Activated CD4-positive, alpha-beta T cell treated with anti-CD3 and anti-CD28 coated beads, Interleukin-2, Interleukin-4, amounts not matched to agents 100 ng/mL and 50 ng/mL, durations not matched to agents 16 hours and 8 hours (primary cell): ENCODE measurements around the gene SFRP4.

Experiments used
- DNase-seq: peaks from one replicate; pipeline ENCODE4 v3.0.0-alpha.2; 2020; ENCODE audit warnings: low spot score

The SFRP4 gene

DNA sequence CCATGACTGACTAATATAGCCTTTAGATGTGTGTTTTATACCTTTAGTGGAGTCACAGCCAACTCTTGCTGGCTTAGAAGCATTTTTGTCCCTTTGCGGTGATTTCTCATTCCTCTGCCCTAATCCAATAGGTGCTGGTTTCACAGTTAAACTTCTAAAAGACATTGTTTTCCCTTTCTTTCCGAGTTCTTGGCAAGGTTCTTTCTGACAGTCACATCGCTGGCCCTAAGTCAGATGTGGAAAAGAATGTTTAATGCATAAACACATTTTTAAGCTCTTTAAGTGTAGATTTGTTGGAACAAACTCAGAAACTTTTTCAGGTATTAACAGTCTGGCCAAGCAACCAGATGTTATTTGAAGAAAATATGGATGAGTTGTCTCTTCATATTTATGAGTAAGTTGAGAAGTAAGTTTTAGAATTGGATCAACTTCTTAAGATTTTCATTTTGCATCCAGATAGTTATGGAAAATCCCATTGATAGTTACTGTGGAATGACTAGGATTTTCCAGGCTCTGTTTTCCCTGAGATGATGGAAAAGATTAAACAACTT, 7.9 kb upstream of the SFRP4 start:
- no peak for DNase-seq

DNA sequence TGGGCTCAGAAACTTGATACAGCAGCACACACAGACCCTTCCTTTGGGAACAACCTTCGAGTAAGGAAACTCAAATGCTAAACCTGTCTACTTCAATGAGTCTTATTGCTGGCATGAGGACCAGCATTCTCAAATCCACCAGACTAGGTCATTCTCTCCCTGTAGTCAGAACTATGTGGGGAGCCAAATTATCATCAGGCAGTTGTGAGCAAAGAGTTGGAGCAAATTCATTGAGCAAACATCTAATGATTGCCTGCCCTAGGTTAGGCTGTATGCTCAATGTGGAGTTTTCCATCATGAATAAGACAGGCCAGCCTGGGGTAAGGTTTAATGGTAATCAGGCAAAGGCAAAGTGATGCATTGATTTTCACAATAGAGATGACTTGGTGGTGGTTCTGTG, 7.4 kb upstream of the SFRP4 start:
- no peak for DNase-seq

DNA sequence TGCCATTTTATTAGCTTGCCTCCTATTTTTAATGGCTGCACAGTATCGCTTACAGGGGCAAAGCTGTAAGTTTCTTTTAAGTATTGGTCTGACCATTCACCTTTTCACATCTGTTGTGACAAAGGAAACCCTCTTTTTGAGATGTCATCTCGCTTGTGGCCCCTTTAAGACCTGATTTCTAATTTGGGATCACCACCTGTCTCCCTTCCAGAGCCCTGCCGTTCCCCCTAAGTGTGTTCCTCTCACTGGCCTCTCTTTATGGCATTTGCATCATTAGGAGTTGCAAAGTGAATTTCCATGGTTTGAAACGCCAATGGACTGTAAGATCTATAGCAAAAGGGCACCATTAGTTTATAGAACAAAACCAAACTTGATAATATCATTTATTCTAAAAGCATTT, 5.3 kb upstream of the SFRP4 start:
- no peak for DNase-seq

DNA sequence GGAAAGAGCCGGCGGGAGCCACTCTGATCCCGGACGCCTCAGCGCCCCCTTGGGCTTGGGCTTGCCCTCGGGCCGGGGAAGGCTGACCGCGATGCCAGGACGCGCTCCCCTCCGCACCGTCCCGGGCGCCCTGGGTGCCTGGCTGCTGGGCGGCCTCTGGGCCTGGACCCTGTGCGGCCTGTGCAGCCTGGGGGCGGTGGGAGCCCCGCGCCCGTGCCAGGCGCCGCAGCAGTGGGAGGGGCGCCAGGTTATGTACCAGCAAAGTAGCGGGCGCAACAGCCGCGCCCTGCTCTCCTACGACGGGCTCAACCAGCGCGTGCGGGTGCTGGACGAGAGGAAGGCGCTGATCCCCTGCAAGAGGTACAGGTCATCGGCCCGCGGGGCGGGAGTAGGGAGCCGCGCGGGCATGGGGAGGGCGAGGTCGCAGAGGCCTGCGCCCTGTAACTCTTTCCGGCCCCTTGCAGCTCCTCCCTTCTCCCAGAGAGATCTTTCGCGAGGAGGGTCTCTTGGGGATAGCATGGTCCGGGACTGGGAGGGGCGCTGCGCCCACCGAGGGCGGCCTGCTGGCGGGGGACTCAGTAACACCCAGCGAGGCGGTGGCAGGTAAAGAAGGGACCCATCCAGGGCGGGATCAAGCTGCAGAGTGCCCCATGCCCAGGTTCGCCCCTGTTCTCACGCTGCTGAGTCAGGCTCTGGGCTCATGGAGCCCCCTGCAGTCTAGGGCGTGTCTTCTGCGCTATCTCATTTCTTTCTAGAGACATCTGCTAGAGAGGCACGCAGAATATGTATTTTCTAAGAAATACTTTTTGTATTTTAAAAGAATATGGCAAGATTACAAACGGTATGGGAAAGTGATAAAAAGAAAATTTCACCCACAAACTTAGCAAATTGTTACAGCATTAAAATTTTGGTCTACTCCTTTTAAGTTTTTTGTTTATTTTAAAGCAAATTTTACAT, 4.5 kb upstream of the SFRP4 start:
- no peak for DNase-seq

DNA sequence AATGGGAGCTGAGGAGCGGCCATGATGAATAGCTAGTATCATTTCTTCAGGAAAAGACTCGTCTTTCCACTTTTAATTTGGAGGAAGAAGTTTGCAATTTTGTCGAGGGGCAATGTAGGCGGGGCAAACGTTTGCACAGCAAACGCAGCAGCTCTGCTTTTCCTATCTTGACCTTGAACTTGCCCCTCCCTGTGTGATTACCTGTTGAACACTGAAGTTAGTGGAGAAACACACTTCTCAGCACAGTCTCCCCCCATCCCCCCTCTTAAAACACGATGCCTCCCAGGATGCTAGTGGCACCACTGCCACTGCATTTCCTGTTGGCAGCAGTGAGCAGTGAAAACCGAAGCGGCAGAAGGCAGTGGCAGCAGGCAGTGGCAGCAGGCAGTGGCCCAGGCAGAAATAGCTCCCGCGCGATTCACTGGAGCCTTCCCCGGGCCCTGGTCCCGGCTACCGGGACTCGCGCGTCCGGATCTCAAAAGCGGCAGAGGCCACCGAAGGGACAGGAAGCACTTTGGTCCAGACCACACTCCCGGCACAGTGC, 3.8 kb upstream of the SFRP4 start, which contains the start of gene EPDR1:
TSS of gene EPDR1 (plus strand) at position 336 of the 544 bp plus-strand sequence. CDS start 300 bp downstream, outside the sequence.
- DNase-seq: peak; percentile 50

DNA sequence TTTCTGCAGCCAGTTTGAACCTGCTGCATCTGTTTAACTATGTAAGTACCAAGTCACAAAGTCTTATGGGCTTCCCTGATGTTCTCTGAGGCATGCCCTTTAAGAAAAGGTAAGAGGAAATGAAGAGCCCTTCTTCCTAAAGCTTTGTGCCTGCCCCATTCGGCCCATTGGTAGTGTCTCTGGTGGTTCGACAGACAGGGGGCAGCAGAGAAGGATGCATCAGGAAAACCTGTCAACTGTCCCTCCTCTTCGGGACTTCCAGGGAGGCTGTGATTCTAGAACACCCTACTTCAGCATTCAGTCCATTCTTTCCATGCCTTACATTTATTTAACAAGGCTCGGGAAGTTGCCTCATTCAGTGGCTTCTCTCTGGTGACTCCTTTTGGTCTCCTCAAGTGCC, 1.9 kb upstream of the SFRP4 start:
- no peak for DNase-seq

DNA sequence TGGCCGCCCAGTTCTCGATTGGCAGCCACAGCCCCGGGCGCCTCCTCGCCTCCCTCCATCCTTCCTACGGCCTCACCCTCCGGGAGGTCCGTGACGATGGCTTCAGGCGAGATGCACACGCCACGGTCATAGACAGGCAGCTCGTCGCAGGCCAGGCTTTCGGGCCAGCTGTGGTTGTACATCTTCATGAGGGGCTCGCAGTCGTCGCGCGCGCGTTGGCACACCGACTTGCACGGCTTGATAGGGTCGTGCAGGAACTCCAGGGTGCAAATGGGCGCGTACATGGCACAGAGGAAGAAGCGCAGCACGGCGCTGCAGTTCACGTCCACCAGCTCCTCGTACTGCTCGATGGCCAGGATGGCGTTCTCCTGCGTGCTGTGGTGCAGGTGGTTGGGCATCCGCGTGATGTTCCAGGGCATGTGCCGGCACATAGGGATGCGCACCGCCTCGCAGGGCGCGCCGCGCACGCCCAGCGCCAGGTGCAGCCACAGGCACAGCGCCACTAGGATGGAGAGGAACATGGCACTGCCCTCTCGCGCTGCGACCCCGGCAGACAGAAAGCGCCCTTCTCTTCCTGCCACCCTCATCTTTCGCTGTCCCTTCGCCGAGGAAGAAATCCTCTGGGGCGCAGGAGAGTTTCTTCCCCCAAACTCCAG, 472 bp downstream of the SFRP4 start:
- DNase-seq: no peak

DNA sequence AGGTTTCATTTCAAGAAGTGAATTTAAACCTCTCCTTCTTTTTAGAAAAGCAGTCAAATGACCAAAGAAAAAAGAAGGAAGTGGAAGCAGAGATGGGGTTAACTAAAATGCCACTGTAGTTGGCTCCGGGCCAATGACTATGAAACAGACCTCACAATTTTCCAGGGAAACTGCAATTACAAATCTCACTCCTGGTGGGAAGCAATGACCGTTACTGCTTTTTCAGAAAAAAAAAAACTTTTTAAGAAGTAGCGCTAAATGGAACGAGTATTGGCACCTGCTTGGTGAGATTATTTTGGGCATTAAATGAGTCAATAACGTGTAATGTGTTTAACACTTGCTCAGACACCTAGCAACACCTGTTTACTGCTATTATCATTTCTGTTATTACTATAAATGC, 1.2 kb downstream of the SFRP4 start:
- DNase-seq: no peak

DNA sequence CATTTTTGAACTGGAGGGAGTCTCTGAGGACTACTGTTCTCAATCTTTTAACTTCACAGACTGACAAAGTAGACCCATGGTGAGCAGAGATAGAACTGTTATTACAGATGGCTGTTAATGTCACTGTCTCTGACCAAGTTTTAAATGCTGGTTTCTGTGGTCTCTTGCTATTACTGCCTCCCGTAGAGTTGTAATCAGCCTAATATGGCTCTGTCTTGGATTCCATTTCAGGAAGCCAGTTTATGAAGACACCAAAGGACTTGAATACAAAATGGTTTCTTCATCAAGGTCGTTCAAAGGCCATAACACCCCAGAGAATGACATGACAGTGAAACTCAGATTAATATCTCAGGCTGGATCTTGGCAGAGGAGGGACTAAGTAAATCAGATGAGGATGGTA, 3.9 kb downstream of the SFRP4 start:
- DNase-seq: no peak

DNA sequence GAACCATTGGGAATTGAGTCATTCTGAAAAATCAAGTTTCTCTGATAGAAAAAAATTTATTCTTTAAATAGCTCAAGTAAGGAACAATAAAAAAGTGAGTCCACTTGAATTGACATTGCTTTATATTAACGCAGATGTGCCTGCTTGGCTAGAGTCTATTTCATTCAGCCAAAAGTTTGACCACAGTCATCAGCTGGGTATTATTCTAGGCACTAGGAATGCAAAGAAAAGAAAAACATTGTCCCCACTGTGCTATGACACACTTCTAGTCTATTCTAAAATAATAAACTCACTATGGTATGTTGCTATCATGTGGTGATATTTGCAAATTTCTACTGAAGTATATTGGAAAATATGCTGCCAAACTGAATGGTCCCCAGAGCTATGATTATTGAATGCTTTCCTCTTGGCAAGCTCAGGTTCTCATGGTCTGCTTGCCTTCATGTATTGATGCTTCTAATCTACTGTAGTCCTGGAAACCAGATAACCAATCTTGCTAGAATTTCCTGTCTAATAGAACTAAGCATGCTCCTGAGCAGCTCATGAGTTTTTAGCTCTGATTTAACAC, 8.3 kb downstream of the SFRP4 start:
- no peak for DNase-seq

DNA sequence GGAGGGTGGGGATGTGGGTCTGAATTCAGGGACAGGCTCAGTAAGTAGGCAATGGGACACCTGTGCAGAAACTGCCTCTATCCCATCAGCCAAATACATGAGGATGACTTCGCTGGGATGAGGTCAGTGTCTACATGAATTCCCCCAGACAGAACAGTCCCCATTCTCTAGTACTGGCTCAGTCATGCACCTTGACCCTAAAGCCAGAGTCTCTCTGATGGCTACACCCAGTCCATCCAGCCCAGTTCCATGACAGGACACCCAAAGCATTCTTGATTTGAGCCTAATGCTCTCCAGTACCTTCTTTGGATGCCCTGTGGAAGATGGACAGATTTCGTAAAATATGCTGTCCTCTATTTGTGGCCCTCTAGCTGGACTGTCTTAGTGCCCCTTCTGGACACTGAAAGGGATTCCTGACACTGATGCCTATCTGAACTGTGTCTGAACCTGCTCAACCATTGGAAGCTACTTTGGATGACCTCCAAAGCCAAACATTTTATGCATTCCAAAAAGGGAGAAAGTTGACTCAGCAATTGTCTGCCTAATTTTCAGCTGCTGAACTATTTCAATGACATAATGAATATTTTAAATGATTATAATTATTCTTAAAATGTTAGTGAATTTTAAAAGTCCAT, 14.6 kb downstream of the SFRP4 start:
- no peak for DNase-seq

DNA sequence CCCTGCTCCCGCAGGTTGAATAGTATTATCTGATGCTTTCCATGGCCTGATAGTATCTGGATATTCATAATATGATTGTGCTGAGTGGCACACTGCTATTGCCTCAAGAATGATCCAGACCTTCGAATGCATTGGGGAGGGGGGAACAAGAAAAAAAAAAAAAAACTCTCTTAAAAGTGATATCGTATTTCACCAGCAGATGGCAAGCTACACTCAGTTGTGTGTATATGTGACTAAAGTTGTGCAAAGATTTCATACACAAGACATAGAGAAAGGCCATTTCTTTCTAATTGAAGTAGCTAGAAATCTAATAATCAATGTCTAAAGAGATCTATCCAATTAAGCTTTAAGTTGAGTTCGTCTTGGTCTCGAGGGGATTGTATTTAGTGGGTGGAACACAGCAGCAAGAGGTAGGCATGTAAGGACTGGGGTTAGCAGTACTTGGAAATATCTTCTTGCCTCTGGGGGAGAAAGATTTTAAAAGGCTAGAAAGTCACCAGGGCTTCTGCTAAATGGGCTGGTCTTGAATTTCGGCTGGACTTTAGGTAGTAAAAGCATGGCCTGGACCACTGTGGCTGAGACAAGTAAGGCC, 15.3 kb downstream of the SFRP4 start:
- DNase-seq: no peak

DNA sequence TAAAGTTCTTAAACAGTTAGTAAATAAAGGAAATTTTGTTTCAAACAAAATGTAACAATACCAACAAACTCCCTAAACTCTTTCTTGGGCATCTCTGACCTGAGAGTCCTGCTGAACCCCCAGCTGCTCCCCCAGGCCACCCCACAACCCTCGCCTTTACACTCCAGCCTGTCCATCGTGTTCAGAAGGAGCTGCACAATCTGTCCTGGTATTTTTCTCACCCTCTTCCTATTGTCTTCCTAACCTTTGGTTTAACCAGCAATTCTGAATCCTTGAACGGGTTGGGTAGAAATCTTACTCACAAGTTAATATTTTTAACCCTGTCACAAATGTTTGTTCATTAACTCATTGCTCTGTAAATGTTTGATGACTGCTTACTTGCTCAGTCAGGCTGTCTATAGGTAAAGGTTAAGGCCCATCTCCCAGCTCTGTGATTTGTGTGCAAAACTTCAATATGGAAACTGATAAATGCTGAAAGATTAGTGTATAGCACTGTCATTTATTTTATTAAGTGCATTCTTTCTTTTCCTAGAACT, 16.8 kb downstream of the SFRP4 start:
- no peak for DNase-seq

DNA sequence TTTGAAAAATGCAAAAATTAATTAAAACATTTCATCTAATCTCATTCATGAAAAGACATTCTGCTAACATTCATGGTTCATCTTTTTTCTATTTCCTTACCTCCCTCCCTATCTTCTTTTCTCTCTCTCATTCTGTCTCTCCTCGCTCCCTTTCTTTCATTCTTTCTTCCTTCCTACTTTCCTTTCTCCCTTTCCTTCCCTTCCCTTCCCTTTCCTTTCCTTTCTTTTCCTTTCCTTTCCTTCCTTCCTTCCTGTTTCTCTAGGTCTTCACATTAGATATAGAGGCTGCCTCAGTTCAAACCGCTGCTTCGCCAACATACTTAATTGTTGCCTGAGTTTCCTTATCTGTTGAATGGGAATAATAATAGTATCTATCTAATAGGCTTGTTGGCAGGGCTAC, 21.9 kb downstream of the SFRP4 start:
- no peak for DNase-seq

DNA sequence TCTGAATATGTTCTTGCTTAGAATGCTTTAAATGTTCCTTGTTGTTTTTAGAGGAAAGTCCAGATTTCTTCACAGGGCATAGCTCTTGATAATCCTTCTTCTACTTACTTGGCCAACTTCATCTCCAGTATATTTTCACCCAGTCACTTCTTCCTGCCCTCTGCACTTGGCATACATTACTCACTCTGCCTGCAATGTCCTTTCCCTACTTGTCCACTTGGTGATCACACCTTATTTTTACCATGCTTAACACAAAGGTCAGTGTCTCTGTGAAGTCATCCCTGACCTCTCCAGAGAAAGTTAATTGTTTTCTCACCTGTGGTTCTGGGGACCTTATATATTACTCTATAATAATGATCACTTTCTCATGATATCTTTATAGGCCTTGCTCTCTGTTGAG, 23.3 kb downstream of the SFRP4 start:
- DNase-seq: no peak

DNA sequence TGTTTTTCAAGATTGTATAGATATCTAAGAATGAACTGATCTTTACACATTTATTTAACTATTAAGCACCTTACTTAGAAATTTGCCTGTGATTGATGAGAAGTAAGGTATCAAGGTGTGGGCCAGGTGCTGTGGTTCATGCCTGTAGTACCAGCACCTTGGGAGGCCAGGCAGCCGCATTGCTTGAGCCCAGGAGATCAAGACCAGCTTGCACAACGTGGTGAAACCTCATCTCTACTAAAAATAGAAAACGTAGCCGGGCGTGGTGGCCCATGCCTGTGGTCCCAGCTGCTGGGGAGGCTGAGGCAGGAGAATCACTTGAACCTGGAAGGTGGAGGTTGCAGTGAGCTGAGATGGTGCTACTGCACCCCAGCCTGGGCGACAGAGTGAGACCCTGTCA, 34.5 kb downstream of the SFRP4 start:
- no peak for DNase-seq
